Lung (tissue), 12 donors: Measurements from ENCODE around the gene CMSS1. TPM values are rescaled to one million over a fixed set of nuclear protein-coding genes. Genes with fewer than 3 reads are reported as not detected.

ENCODE experiments used
- ATAC-seq: fragments of 200-7000 bp; cut with Tn5 transposase; one replicate; pipeline ENCODE4 v1.9.1; 2020; ENCODE audit warnings: moderate number of reproducible peaks; ENCODE audit not compliant: insufficient read depth, low FRiP score
- DNase-seq, 3 donors: peaks; one replicate each; pipeline ENCODE4 v3.0.0-alpha.2; 2013 to 2017
- H3K27ac ChIP-seq, 2 donors: one replicate each; pipeline ENCODE4 v1.5.1; 2013; ENCODE audit warnings: mild to moderate bottlenecking in 2 of 2, moderate library complexity in 2 of 2, control low read depth in 1 of 2, inconsistent platforms in 1 of 2, low read depth in 1 of 2, low read length in 1 of 2
- H3K27me3 ChIP-seq, 3 donors: one replicate each; pipeline ENCODE4 v1.5.1; 2013; ENCODE audit warnings: low read length in 2 of 3; ENCODE audit not compliant: control insufficient read depth in 3 of 3, insufficient read depth in 3 of 3
- H3K36me3 ChIP-seq, 4 donors: one replicate each; pipeline ENCODE4 v1.5.1; 2013; ENCODE audit warnings: low read length in 4 of 4, mild to moderate bottlenecking in 1 of 4, moderate library complexity in 1 of 4; ENCODE audit not compliant: control insufficient read depth in 4 of 4, insufficient read depth in 4 of 4
- H3K4me1 ChIP-seq, 5 donors: one replicate each; pipeline ENCODE4 v1.5.1; 2013; ENCODE audit warnings: low read length in 5 of 5, mild to moderate bottlenecking in 2 of 5, moderate library complexity in 1 of 5; ENCODE audit not compliant: control insufficient read depth in 5 of 5, insufficient read depth in 5 of 5
- H3K4me3 ChIP-seq: one replicate; pipeline ENCODE4 v1.5.1; 2013; ENCODE audit warnings: mild to moderate bottlenecking, control low read depth, moderate library complexity
- H3K9ac ChIP-seq, 2 donors: one replicate each; pipeline ENCODE4 v1.5.1; 2013; ENCODE audit warnings: low read length in 2 of 2, control low read depth in 1 of 2; ENCODE audit not compliant: insufficient read depth in 1 of 2
- H3K9me3 ChIP-seq, 4 donors: one replicate each; pipeline ENCODE4 v1.5.1; 2013; ENCODE audit warnings: low read length in 3 of 4, mild to moderate bottlenecking in 1 of 4, moderate library complexity in 1 of 4; ENCODE audit not compliant: control insufficient read depth in 4 of 4, insufficient read depth in 3 of 4
- CTCF ChIP-seq: IDR thresholded peaks from 2 replicates; pipeline ENCODE4 v1.5.1; 2012; ENCODE audit warnings: mild to moderate bottlenecking; ENCODE audit errors: control extremely low read depth, extremely low read depth
- WGBS, 2 donors: extraction: QIAGEN DNeasy Blood & Tissue Kit; methylation state at CpG; one replicate each; pipeline ENCODE4 v1.1.7; 2013; 5-methylcytosine and 5-hydroxymethylcytosine counted together
- polyA plus RNA-seq, 2 donors: library from polyadenylated mRNA; stranded (reverse); fragments of 200-250 nt; gene quantifications; one replicate each; pipeline ENCODE4 v1.2.1, GENCODE V29; 2013
- total RNA-seq, 2 donors: library from RNA; depleted of rRNA in 1 of 2; stranded (reverse); fragments of >200 nt in 1 of 2; gene quantifications; one replicate each; pipeline ENCODE4 v1.2.1, GENCODE V29; 2014 to 2021
- donor health status: control.
- donor health status: control.
- donor health status: Bipolar disorder and iron deficiency.
- donor health status: healthy.
- donor health status: DM: yes; HTN: yes; CAD: no.

Gene CMSS1
- total and polyA plus RNA-seq, 4 donors = 12.3 to 28.9 (median 22.6) TPM

- Histone ChIP-seq H3K9me3 (no peaks in the 10 kb centered on the region), H3K4me1 (peaks cover 0 to 23% (median 4%) of the 10 kb centered on the region in 5 donors), H3K9ac (no peak overlapping the region), H3K36me3 (no peaks in the 10 kb centered on the region), H3K4me3 (no peak overlapping the region), H3K27ac (no peak overlapping the region), H3K27me3 (no peaks in the 10 kb centered on the region)
- whole genome bisulfite sequencing, 2 donors = 74 to 86% methylated on average over 1 of the region's 1 CpG
- DNase-seq (no peak), ATAC-seq (peak; percentile 71)
- no peak for TF ChIP-seq CTCF
These were observed 113.4 kb downstream of the CMSS1 start for GRCh38 chr3:99931059-99931458.

DNA sequence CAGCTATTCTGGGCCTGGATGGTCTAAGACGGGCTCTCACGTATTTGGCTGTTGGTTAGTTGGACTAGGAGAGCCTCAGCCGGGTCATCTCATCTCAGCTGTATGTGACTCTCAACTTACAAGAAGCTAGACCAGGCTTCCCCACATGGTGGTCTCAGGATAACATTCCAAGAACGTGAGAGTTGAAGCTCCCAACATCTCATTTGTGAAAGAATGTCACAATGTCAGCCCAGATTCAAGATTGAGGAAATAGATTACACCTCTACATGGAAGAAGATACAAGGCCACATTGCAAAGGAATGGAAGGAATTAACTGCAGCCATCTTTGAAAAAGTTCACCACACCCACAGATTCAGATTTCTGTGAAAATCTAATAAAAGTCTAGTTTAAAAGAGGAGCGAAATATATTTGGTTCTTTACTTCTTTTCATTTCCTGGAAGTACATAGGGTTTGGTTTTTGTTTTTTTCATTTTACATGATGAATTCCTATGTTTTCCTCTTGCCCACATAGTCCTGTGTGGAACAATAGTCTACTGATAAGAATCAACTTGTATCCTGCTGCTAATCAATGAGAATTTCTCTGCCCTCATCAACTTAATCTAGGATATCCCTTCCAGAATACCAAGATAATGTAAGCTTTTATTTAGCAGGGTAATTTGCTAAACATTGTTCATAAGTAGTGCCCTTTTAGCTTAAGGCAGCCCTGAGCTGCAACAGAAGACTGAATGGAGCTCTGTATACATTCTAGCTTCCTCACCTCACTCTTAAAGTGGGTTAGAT is 116.5 kb downstream of the CMSS1 start:
- Histone ChIP-seq H3K27me3 (no peaks in the 10 kb centered on the region), H3K36me3 (no peaks in the 10 kb centered on the region), H3K27ac (no peak overlapping the region), H3K4me3 (no peak overlapping the region), H3K9ac (no peak overlapping the region), H3K9me3 (no peaks in the 10 kb centered on the region), H3K4me1 (peaks cover 3 to 16% (median 4%) of the 10 kb centered on the region in 5 donors)
- 89 to 91% methylated on average over 5 of the region's 5 CpGs for WGBS, 2 donors
- DNase-seq (no peak), ATAC-seq (no peak)
- TF ChIP-seq CTCF = no peak

DNA sequence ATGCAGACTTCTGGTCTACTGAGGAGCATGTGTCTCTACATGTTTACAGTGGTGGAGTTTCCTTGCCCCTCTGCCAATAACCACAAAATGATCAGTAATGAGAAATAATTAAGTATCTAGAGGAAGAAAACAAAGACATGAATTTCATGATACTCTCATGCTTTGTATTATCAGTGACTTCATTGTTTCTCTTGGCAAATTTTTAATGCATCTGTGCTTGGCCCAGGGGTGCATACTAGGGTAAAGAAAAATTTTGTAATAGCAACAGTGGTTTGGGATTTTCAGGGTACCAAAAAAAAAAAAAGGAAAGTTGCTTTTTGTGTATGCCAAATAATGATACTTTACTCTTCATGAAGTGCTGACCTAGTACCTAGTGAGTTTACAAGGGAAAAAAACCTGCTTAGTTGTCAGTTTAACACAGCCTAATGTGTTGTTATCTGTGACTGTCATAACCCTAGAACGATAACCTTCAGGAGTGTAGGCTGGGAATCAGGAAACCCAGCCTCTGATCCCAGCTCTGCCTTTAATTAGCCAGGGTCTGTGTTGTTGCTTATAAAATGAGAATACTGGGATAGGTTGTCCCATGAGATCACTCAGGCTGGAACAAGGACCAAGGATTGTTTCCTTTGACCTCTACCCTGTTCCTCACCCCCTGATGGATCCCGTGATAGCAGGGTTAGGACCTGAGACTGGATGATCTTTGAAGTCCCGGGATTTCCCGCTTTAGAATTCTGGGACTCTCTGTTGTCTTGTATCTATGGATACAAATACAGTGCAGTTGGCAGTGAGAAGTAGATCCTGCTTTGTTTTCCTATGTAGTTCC is 117.5 kb downstream of the CMSS1 start:
- Histone ChIP-seq H3K9me3 (no peaks in the 10 kb centered on the region), H3K36me3 (no peaks in the 10 kb centered on the region), H3K27me3 (no peaks in the 10 kb centered on the region), H3K27ac (no peak overlapping the region), H3K4me3 (no peak overlapping the region), H3K4me1 (peaks cover 3 to 11% (median 4%) of the 10 kb centered on the region in 5 donors), H3K9ac (no peak overlapping the region)
- 60 to 64% methylated on average over 4 of the region's 4 CpGs for WGBS, 2 donors
- ATAC-seq (no peak), DNase-seq (peak; percentile 30 to 73 (median 71))
- TF ChIP-seq CTCF = no peak
